HG02678 (cell line): ENCODE measurements around the gene NAA25.

Source experiments
- ATAC-seq: cut with Tn5 transposase; IDR thresholded peaks from one replicate; pipeline ENCODE4 v1.9.1; 2021; ENCODE audit warnings: mild to moderate bottlenecking, moderate library complexity; ENCODE audit not compliant: unreplicated experiment

Gene NAA25

GRCh38 chr12:111981987-111982386 lies 126.6 kb downstream of the NAA25 start:
- no peak for ATAC-seq

DNA sequence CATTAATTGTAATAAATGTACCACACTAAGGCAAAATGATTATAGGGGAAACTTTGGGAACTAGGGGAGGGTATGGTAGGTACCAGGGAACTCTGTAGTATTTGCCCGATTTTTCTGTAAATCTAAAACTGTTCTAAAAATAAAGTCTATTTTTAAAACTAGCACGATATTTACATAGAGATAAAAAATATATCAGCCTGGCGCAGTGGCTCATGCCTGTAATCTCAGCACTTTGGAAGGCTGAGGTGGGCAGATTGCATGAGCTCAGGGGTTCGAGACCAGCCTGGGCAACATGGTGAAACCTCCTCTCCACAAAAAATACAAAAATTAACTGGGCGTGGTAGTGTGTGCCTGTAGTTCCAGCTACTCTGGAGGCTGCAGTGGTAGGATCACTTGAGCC lies 128.0 kb downstream of the NAA25 start:
- ATAC-seq: no peak

DNA sequence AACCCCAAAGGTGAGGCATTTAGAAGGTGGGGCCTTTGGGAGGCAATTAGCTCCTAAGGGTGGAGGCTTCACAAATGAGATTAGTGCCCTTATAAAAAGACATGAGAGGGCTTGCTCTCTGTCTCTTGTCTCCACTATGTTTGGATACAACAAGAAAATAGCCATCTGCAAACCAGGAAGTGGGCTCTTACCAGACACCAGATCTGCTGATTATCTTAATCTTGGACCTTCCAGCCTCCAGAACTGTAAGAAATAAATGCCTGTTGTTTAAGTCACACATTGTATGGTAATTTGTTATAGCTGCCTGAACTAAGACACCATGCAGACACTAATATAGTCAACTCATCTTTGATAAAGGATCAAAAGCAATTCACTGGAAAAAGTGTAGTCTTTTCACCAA lies 130.0 kb downstream of the NAA25 start:
- no peak for ATAC-seq

DNA sequence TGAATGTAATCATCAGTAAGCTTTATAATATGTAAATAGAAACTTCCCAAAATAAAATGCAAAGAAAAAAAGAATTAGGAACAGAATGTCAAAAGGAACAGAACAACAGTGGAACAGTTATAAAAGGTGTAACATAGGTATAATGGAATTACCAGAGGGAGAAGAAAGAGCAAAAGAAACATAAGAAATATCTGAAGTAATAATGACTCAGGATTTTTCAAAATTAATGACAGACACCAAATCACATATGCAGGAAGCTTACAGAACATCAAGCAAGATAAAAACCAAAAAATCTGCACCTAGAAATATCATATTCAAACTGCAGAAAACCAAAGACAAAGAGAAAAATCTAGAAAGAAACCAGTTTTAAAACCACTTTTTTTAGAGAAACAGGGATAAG lies 131.7 kb downstream of the NAA25 start:
- ATAC-seq: no peak
